Measurements from ENCODE around the gene DOP1A. TPM values are rescaled to one million over a fixed set of nuclear protein-coding genes. Genes with fewer than 3 reads are reported as not detected.

The DOP1A gene
- total RNA-seq, 1 donor from 2014 or later: 18.1 TPM

DNA sequence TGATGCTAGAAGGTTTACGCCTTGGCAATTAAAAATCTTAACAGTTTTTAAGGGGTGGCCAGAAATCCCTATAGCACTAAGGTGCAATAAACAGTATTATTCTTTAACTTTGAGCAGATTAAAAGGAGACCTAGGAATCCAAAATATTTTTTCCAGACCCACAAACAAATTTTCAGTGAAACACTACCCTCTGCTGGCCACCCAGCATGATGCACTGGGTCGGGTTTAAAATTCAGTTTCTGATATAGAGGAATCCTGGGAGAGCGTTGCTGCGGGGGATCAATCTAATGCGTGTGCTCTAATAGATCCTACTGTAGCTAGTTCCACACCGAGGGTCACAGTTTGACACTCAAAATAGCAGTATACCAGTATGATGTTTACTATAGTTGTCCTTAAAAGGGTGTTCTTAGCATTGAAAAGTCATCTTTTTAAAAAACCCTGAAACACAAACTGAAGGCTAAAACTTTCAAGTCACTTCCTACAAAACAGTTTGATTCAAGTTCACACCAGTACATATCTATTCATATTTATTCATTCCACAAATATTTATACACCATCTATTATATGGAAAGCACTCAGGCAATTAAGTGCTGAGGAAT is 12.0 kb upstream of the DOP1A start:
- no peak for DNase-seq
- TF ChIP-seq, protein P1, sequence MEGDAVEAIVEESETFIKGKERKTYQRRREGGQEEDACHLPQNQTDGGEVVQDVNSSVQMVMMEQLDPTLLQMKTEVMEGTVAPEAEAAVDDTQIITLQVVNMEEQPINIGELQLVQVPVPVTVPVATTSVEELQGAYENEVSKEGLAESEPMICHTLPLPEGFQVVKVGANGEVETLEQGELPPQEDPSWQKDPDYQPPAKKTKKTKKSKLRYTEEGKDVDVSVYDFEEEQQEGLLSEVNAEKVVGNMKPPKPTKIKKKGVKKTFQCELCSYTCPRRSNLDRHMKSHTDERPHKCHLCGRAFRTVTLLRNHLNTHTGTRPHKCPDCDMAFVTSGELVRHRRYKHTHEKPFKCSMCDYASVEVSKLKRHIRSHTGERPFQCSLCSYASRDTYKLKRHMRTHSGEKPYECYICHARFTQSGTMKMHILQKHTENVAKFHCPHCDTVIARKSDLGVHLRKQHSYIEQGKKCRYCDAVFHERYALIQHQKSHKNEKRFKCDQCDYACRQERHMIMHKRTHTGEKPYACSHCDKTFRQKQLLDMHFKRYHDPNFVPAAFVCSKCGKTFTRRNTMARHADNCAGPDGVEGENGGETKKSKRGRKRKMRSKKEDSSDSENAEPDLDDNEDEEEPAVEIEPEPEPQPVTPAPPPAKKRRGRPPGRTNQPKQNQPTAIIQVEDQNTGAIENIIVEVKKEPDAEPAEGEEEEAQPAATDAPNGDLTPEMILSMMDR (IDR thresholded peaks at IDR 0.05; ENCODE audit: borderline replicate concordance): peak; percentile 92
- intact Hi-C loops (cut with micrococcal nuclease): loop anchor here (5.0 kb wide), 2 partner anchors 783 to 803 kb away; no protein-coding TSS in a partner anchor
- Histone ChIP-seq H3K36me3 (peaks cover 12% of the 10 kb centered on the region), H3K4me1 (peaks cover 4% of the 10 kb centered on the region), H3K27me3 (ENCODE audit: low read depth) (no peaks in the 10 kb centered on the region), H3K27ac (replicated peaks) (no peak overlapping the region), H3K9me3 (replicated peaks) (no peaks in the 10 kb centered on the region), H3K4me3 (no peak overlapping the region)

DNA sequence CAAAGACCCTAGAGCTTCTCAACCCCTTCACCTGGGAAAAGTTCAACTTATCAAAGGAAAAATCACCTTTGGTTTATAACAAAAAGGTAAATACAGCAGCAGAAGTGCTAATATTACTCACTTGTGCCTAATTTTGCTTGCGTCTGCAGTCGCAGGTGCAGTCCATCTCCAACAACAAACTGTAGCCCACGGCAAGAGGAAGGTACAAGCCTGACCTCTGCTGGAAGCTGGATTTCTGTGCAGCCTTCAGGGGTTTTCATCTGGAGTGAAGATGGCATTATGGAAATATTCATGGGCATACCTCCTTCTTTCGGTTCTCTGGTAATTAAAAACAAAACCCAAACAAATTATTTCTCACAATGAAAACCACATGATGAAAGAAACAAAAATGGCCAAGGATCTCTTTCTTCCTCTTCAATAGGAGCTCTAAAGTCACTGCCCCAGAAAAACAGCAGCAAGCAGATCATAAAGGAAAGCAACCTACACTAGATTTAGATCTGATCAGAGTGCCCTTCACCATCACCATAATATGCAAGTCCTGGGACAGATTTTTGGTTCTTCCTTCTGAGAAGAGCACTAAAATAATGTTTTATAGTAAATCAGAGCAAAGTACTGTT is 9.7 kb upstream of the DOP1A start:
- Histone ChIP-seq H3K4me1 (peaks cover 4% of the 10 kb centered on the region), H3K36me3 (peaks cover 11% of the 10 kb centered on the region), H3K4me3 (no peak overlapping the region), H3K27me3 (ENCODE audit: low read depth) (no peaks in the 10 kb centered on the region), H3K9me3 (replicated peaks) (no peaks in the 10 kb centered on the region), H3K27ac (replicated peaks) (no peak overlapping the region)
- no peak for DNase-seq
- TF ChIP-seq, protein P1 (IDR thresholded peaks at IDR 0.05; ENCODE audit: borderline replicate concordance): peak; percentile 73
- intact Hi-C loops (cut with micrococcal nuclease): loop anchor here (5.0 kb wide), 2 partner anchors 786 to 806 kb away; no protein-coding TSS in a partner anchor

DNA sequence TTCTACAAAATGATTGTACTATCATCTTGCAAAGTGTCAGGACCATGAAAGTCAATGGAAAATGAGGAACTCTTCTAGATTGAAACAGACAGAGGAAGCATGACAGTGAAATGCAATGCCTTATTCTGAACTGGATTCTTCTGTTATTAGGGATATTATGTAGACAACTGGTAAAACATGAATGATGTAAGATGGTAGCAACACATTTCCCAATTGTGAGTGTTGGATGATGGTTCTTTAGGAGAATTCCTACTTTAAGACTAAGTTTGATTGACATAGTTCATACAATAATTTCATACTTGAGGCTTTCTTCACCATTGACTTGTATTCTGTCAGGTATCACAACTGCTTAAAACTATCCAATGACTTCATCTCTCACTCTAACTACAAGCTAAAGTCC is 6.3 kb upstream of the DOP1A start:
- Histone ChIP-seq H3K4me3 (no peak overlapping the region), H3K27me3 (ENCODE audit: low read depth) (no peaks in the 10 kb centered on the region), H3K9me3 (replicated peaks) (no peaks in the 10 kb centered on the region), H3K36me3 (peaks cover 6% of the 10 kb centered on the region), H3K4me1 (peaks cover 18% of the 10 kb centered on the region), H3K27ac (replicated peaks) (no peak overlapping the region)
- DNase-seq: no peak
- TF ChIP-seq, protein P1 (IDR thresholded peaks at IDR 0.05; ENCODE audit: borderline replicate concordance): no peak
- intact Hi-C loops (cut with micrococcal nuclease): loop anchor here (10.0 kb wide), 1 partner anchor 454 kb away; the partner anchor contains the start of gene PRSS35

DNA sequence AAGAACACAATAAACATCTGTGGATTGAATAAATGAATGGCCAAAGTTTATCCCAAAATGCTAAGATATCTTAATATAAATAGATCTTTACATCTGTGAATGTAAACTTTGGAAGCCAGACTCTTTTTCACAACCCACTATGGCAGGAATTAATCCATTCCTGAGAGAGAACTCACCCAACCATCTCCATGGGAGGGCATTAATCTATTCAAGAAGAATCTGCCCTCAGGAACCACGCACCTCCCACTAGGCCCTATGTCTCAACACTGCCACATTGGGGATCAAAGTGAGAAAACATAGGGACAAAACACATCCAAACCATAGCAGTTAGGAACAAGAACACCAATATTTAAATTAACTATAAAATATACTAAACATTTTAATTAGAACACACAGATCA is 5.2 kb upstream of the DOP1A start:
- intact Hi-C loops (cut with micrococcal nuclease): loop anchor here (10.0 kb wide), 1 partner anchor 453 kb away; the partner anchor contains the start of gene PRSS35

DNA sequence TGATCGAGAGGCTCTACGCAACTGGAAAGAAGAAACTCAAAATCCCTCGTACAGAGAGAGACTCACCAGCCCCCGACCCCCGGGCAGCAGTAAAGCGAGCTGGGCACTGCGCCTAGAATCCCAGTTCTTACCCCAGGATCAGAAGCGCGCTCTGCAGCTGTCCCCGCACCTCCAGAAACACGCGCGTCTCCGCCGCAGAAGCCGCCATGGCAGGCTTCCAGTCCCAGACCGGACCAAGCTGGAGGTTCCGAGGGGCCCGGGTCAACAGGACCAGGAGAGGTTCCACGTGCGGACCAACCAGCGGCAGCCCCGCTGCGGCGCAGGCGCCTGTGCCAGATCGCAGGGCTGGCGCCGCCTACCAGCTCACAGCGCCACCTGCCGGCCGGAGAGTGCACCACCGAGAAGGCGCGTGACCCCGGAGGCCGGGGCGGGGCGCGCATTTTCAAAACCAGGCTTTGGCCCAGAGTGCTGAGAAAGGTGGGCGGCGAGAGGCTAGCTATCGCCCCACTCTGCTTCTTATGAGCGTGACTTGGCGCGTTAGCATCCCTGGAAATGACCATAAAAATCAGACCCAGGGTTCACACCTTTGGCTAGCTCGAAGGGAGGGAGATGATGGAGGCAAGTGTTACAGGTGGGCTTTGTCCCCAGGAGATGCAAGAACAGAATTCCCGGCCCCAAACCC is 1.8 kb upstream of the DOP1A start, which contains the start of gene UBE3D:
Gene UBE3D, minus strand, starts transcription at position 331 of the 682 bp plus-strand sequence. Its CDS starts 123 bp downstream, at position 208.
- Histone ChIP-seq H3K36me3 (no peaks in the 10 kb centered on the region), H3K4me1 (peaks cover 53% of the 10 kb centered on the region), H3K4me3 (peak within 1 kb of the TSS; percentile 83), H3K27ac (replicated peaks) (peak within 1 kb of the TSS; percentile 59), H3K9me3 (replicated peaks) (no peaks in the 10 kb centered on the region), H3K27me3 (ENCODE audit: low read depth) (no peaks in the 10 kb centered on the region)
- intact Hi-C loops (cut with micrococcal nuclease): loop anchor here (2.0 to 10.0 kb wide), 2 partner anchors 149 to 449 kb away; partner anchors contain the start of gene PRSS35
- peak; percentile 92 for DNase-seq
- TF ChIP-seq, protein P1 (IDR thresholded peaks at IDR 0.05; ENCODE audit: borderline replicate concordance): peak; percentile 100

More for the DNA sequence above, 5.2 kb upstream of the DOP1A start:
- TF ChIP-seq, protein P1 (IDR thresholded peaks at IDR 0.05; ENCODE audit: borderline replicate concordance): no peak
- H3K27me3 ChIP-seq (ENCODE audit: low read depth): no peaks in the 10 kb centered on the region
- no peak for DNase-seq
- no peaks in the 10 kb centered on the region for H3K9me3 ChIP-seq (replicated peaks)
- no peaks in the 10 kb centered on the region for H3K36me3 ChIP-seq
- peaks cover 21% of the 10 kb centered on the region for H3K4me1 ChIP-seq
- no peak overlapping the region for H3K4me3 ChIP-seq
- no peak overlapping the region for H3K27ac ChIP-seq (replicated peaks)

All from left ventricle myocardium inferior (tissue), 1 donor.